K562 (cell line): ENCODE results near the gene ARNT2. TPM values are rescaled to one million over a fixed set of nuclear protein-coding genes. Genes with fewer than 3 reads are reported as not detected.

Experiments used
- ATAC-seq: fragments of 200-7000 bp; cut with Tn5 transposase; 3 replicates; pipeline ENCODE4 v1.9.1; 2020; ENCODE audit warnings: moderate library complexity
- BruUV-seq: library from RNA; stranded (reverse); fragments of 400-500 nt; replicated peaks from 2 replicates; lab custom pipeline; 2021; lab: Mats Ljungman, UMichigan
- CTCF ChIA-PET: fragments of 300-600 bp; formaldehyde crosslinking; extraction: SDS; loops from one replicate; lab custom pipeline; 2021; ENCODE audit warnings: low intra/inter-chr PET ratio; lab: Yijun Ruan, JAX
- POLR2A ChIA-PET: fragments of 300-600, 350-650 bp; sonication (Branson Sonifier 250); formaldehyde crosslinking; extraction: SDS; loops from one replicate; lab custom pipeline; 2021; ENCODE audit warnings: antibody characterized with exemption, inconsistent platforms; lab: Yijun Ruan, JAX
- DNase-seq, 4 experiments: peaks; one replicate each; pipeline versions ENCODE4 v3.0.0 to v3.0.0-alpha.2; 2011 to 2018; ENCODE audit warnings: low spot score in 3 of 4, mixed read lengths in 3 of 4; ENCODE audit errors: extremely low read depth in 1 of 4
- FAIRE-seq: peaks from 2 replicates; lab custom pipeline; 2011; peaks lifted over from hg19 to GRCh38; lab: Jason Lieb, UNC
- H2AFZ ChIP-seq: 2 replicates; pipeline ENCODE4 v1.6.0; 2011; ENCODE audit warnings: low read depth, low read length, control low read depth, inconsistent platforms
- H3K27ac ChIP-seq: fragments of 200-600 bp; 3 replicates; pipeline ENCODE4 v1.8.0; 2011; ENCODE audit warnings: low read depth, mild to moderate bottlenecking, control low read depth, inconsistent platforms, low read length, moderate library complexity, mixed read lengths; ENCODE audit errors: extremely low read depth
- H3K27me3 ChIP-seq, 2 experiments: fragments of 300-600 bp in 1 of 2; 2 replicates in 1 of 2; 3 replicates in 1 of 2; pipeline versions ENCODE4 v1.6.0 to v1.8.0; 2011; ENCODE audit warnings: inconsistent platforms in 2 of 2, low read length in 2 of 2, mild to moderate bottlenecking in 1 of 2, mixed read lengths in 1 of 2, moderate library complexity in 1 of 2; ENCODE audit not compliant: control insufficient read depth in 2 of 2, insufficient read depth in 2 of 2
- H3K36me3 ChIP-seq: fragments of 300-600 bp; 3 replicates; pipeline ENCODE4 v1.8.0; 2011; ENCODE audit warnings: mild to moderate bottlenecking, low read length, inconsistent platforms; ENCODE audit not compliant: control insufficient read depth, insufficient read depth
- H3K4me1 ChIP-seq, 2 experiments: fragments of 200-600 bp in 1 of 2; replicated peaks in 1 of 2; 2 replicates in 1 of 2; 3 replicates in 1 of 2; pipeline versions ENCODE4 v1.5.1 to v1.8.0; 2011; ENCODE audit warnings: inconsistent platforms in 2 of 2, low read length in 2 of 2, mild to moderate bottlenecking in 1 of 2, mixed read lengths in 1 of 2, moderate library complexity in 1 of 2; ENCODE audit not compliant: control insufficient read depth in 2 of 2, insufficient read depth in 2 of 2
- H3K4me2 ChIP-seq: 2 replicates; pipeline ENCODE4 v1.6.1; 2011; ENCODE audit warnings: low read length, control low read depth, inconsistent platforms, mixed read lengths; ENCODE audit not compliant: insufficient read depth
- H3K4me3 ChIP-seq: fragments of 200-600 bp; sonication (generic), shearing (Covaris generic); 2 replicates; pipeline ENCODE4 v1.5.1; 2016; ENCODE audit warnings: control low read depth, inconsistent platforms
- H3K79me2 ChIP-seq: fragments of 200-600 bp; 3 replicates; pipeline ENCODE4 v1.8.0; 2011; ENCODE audit warnings: low read length, inconsistent platforms; ENCODE audit not compliant: control insufficient read depth, insufficient read depth
- H3K9ac ChIP-seq, 2 experiments: 2 replicates each; pipeline versions ENCODE4 v1.6.0 to v1.6.1; 2011; ENCODE audit warnings: low read depth in 2 of 2, low read length in 2 of 2, control low read depth in 1 of 2, inconsistent platforms in 1 of 2, mild to moderate bottlenecking in 1 of 2, mixed read lengths in 1 of 2; ENCODE audit not compliant: insufficient read depth in 1 of 2
- H3K9me1 ChIP-seq: one replicate; pipeline ENCODE4 v1.6.0; 2011; ENCODE audit warnings: inconsistent platforms, mild to moderate bottlenecking, low read length, moderate library complexity; ENCODE audit not compliant: control insufficient read depth, insufficient read depth
- H3K9me3 ChIP-seq: replicated peaks from 2 replicates; pipeline ENCODE4 v1.5.1; 2011; ENCODE audit warnings: low read depth, low read length, inconsistent platforms; ENCODE audit not compliant: control insufficient read depth, insufficient read depth
- H4K20me1 ChIP-seq: replicated peaks from 2 replicates; pipeline ENCODE4 v1.6.1; 2011; ENCODE audit warnings: low read length, inconsistent platforms, mixed read lengths; ENCODE audit not compliant: control insufficient read depth, insufficient read depth
- MLX ChIP-seq, 2 experiments: fragments of 450-650 bp in 1 of 2; sonication (generic) in 1 of 2; formaldehyde crosslinking; conservative IDR thresholded peaks; 2 replicates each; pipeline versions ENCODE4 v1.4.0 to v1.8.1; 2020 to 2022; ENCODE audit warnings: mild to moderate bottlenecking in 1 of 2, missing genetic modification reagents in 1 of 2
- WGBS: fragments of 100-300 bp; shearing (Covaris generic); methylation state at CpG from one replicate; pipeline ENCODE4 v1.1.6; 2016; ENCODE audit warnings: low coverage, mixed read lengths; ENCODE audit not compliant: insufficient coverage; ENCODE audit errors: missing lambda C conversion rate; 5-methylcytosine and 5-hydroxymethylcytosine counted together
- in situ Hi-C: fragments of 300-500 bp; cut with MboI; formaldehyde crosslinking; loops from 4 replicates; pipeline ENCODE4 v1.15.0; 2018; ENCODE audit warnings: inconsistent platforms, mixed read lengths
- intact Hi-C: fragments of 100-400 bp; cut with micrococcal nuclease; formaldehyde crosslinking; loops from 2 replicates; pipeline ENCODE4 v1.14.2; 2022
- polyA plus RNA-seq, 8 experiments: library from polyadenylated mRNA; depleted of rRNA in 4 of 8; stranded (reverse) in 5 of 8; unstranded in 3 of 8; fragments of >200 nt; fragmentation: Nextera tagmentation in 2 of 8; fragmentation: Illumina TruSeq in 1 of 8; extraction: Ambion mirVana in 2 of 8; extraction: Trizol in 1 of 8; gene quantifications; 2 replicates each; pipeline versions ENCODE4 v1.2.1 to v1.2.3, GENCODE V29; 2011 to 2014; ENCODE audit warnings: inconsistent platforms in 1 of 8, missing spikeins in 1 of 8
- total RNA-seq, 7 experiments: library from RNA; depleted of rRNA in 6 of 7; stranded (reverse); fragments of >200 nt in 6 of 7; fragmentation: Illumina TruSeq in 2 of 7; extraction: Trizol in 2 of 7; gene quantifications; 2 replicates each; pipeline versions ENCODE4 v1.2.1 to v1.2.3, GENCODE V29; 2011 to 2021; ENCODE audit warnings: low replicate concordance in 1 of 7
- TF ChIP-seq, protein P1 (sequence below), 2 experiments: fragments of 150-350 bp in 1 of 2; IDR thresholded peaks; 2 replicates each; pipeline ENCODE4 v1.6.1; 2012 to 2016; ENCODE audit warnings: low read depth in 2 of 2, low read length in 2 of 2, mild to moderate bottlenecking in 1 of 2, moderate library complexity in 1 of 2

Gene ARNT2
- total and polyA plus RNA-seq, 9 of the 15 experiments (the other 6 are each of a cell fraction or from before 2014, with no cell fraction given) = 0.01 TPM; not detected in 8

- DNase-seq = no peak
- ChIA-PET CTCF (no interaction called here), POLR2A (interaction anchor here (0.8 kb wide), 1 partner anchor 10 kb away, joined by 3 read pairs; no protein-coding TSS in a partner anchor)
- ATAC-seq = no peak
- WGBS = 0% methylated on average over 9 of the region's 9 CpGs
- H3K79me2 ChIP-seq = no peaks in the 10 kb centered on the region
- no peak overlapping the region for H2AFZ ChIP-seq
- H3K4me1 ChIP-seq = no peaks in the 10 kb centered on the region
- no peak overlapping the region for H3K4me3 ChIP-seq
- H3K9me3 ChIP-seq = no peaks in the 10 kb centered on the region
- H3K9ac ChIP-seq = no peak overlapping the region
- no peak overlapping the region for H3K4me2 ChIP-seq
- H3K27me3 ChIP-seq = peaks cover 0 to 47% of the 10 kb centered on the region in 2 experiments; a peak in 3 of 5 replicates
- no peak for FAIRE-seq
- TF ChIP-seq, protein P1, sequence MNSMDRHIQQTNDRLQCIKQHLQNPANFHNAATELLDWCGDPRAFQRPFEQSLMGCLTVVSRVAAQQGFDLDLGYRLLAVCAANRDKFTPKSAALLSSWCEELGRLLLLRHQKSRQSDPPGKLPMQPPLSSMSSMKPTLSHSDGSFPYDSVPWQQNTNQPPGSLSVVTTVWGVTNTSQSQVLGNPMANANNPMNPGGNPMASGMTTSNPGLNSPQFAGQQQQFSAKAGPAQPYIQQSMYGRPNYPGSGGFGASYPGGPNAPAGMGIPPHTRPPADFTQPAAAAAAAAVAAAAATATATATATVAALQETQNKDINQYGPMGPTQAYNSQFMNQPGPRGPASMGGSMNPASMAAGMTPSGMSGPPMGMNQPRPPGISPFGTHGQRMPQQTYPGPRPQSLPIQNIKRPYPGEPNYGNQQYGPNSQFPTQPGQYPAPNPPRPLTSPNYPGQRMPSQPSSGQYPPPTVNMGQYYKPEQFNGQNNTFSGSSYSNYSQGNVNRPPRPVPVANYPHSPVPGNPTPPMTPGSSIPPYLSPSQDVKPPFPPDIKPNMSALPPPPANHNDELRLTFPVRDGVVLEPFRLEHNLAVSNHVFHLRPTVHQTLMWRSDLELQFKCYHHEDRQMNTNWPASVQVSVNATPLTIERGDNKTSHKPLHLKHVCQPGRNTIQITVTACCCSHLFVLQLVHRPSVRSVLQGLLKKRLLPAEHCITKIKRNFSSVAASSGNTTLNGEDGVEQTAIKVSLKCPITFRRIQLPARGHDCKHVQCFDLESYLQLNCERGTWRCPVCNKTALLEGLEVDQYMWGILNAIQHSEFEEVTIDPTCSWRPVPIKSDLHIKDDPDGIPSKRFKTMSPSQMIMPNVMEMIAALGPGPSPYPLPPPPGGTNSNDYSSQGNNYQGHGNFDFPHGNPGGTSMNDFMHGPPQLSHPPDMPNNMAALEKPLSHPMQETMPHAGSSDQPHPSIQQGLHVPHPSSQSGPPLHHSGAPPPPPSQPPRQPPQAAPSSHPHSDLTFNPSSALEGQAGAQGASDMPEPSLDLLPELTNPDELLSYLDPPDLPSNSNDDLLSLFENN (IDR thresholded peaks at IDR 0.05; ENCODE audit: low read depth in 2 of 2, low read length in 2 of 2) = no peak
- TF ChIP-seq MLX (CRISPR knock-in tag; conservative IDR thresholded peaks at IDR 0.05) = no peak
- no peak overlapping the region for H3K27ac ChIP-seq
- no peaks in the 10 kb centered on the region; the same call in 1 of the 2 replicates for H4K20me1 ChIP-seq
- in situ Hi-C loops (no loop called here), intact Hi-C loops (no loop called here)
- no TSS peak for BruUV-seq
- H3K36me3 ChIP-seq = no peaks in the 10 kb centered on the region
- H3K9me1 ChIP-seq = no peaks in the 10 kb centered on the region
These were observed 100.7 kb downstream of the ARNT2 start for GRCh38 chr15:80504931-80505330.
